PC-9 (cell line): ENCODE measurements around the gene PLSCR4. TPM values are rescaled to one million over a fixed set of nuclear protein-coding genes. Genes with fewer than 3 reads are reported as not detected.

Experiments
- BruUV-seq: library from RNA; stranded (reverse); fragments of 400-500 nt; replicated peaks from 2 replicates; lab custom pipeline; 2021; lab: Mats Ljungman, UMichigan
- CTCF ChIA-PET: fragments of 300-600 bp; sonication (Branson Sonifier 250); formaldehyde crosslinking; loops from one replicate; lab custom pipeline; 2022; ENCODE audit warnings: antibody characterized with exemption; lab: Charles Lee
- POLR2A ChIA-PET: fragments of 300-600 bp; sonication (Branson Sonifier 250); formaldehyde crosslinking; loops from one replicate; lab custom pipeline; 2022; ENCODE audit warnings: antibody characterized with exemption; ENCODE audit not compliant: unreplicated experiment; lab: Charles Lee
- DNase-seq, 2 experiments: peaks; one replicate each; pipeline versions ENCODE4 v3.0.0 to v3.0.0-alpha.2; 2015 to 2022; ENCODE audit warnings: mixed read lengths in 1 of 2
- H2AFZ ChIP-seq: fragments of 200-600 bp; sonication (generic); 2 replicates; pipeline ENCODE4 v1.8.1; 2017; ENCODE audit warnings: antibody characterized with exemption
- H3F3A ChIP-seq: fragments of 200-600 bp; sonication (generic); 2 replicates; pipeline ENCODE4 v1.8.1; 2017; ENCODE audit warnings: antibody characterized with exemption, mild to moderate bottlenecking, low read depth; ENCODE audit not compliant: insufficient read depth
- H3K27ac ChIP-seq: fragments of 200-600 bp; sonication (generic); 2 replicates; pipeline ENCODE4 v1.6.1; 2016; ENCODE audit warnings: mixed run types
- H3K27me3 ChIP-seq: fragments of 200-600 bp; sonication (generic); 2 replicates; pipeline ENCODE4 v1.6.1; 2016; ENCODE audit warnings: low read depth, mixed run types; ENCODE audit not compliant: insufficient read depth
- H3K36me3 ChIP-seq: fragments of 200-600 bp; sonication (generic); 2 replicates; pipeline ENCODE4 v1.6.1; 2016; ENCODE audit warnings: low read depth, mixed run types
- H3K4me1 ChIP-seq: fragments of 200-600 bp; sonication (generic); replicated peaks from 2 replicates; pipeline ENCODE4 v1.6.1; 2016; ENCODE audit warnings: mixed run types; ENCODE audit not compliant: insufficient read depth
- H3K4me2 ChIP-seq: fragments of 200-600 bp; sonication (generic); 2 replicates; pipeline ENCODE4 v1.6.1; 2017; ENCODE audit warnings: mixed run types
- H3K4me3 ChIP-seq: fragments of 200-600 bp; sonication (generic); 2 replicates; pipeline ENCODE4 v1.6.1; 2016; ENCODE audit warnings: mixed run types
- H3K79me2 ChIP-seq: fragments of 200-600 bp; sonication (generic); 2 replicates; pipeline ENCODE4 v1.6.1; 2017; ENCODE audit warnings: low read depth, mixed run types
- H3K9me2 ChIP-seq: fragments of 200-600 bp; sonication (generic); 2 replicates; pipeline ENCODE4 v1.8.1; 2017; ENCODE audit warnings: mild to moderate bottlenecking; ENCODE audit not compliant: insufficient read depth
- H3K9me3 ChIP-seq: fragments of 200-600 bp; sonication (generic); 2 replicates; pipeline ENCODE4 v1.8.1; 2016; ENCODE audit warnings: low read depth; ENCODE audit not compliant: insufficient read depth
- H4K20me1 ChIP-seq: fragments of 200-600 bp; sonication (generic); 2 replicates; pipeline ENCODE4 v1.8.1; 2017; ENCODE audit not compliant: insufficient read depth
- EZH2 ChIP-seq: fragments of 200-600 bp; sonication (generic); IDR thresholded peaks from 2 replicates; pipeline ENCODE4 v1.8.0; 2017; ENCODE audit warnings: antibody characterized with exemption, low read depth
- intact Hi-C: fragments of 100-400 bp; cut with micrococcal nuclease; formaldehyde crosslinking; loops from one replicate; pipeline ENCODE4 v1.10.0; 2022; ENCODE audit not compliant: unreplicated experiment
- total RNA-seq: library from RNA; stranded (reverse); gene quantifications from 2 replicates; pipeline ENCODE4 v1.2.3, GENCODE V29; 2021
- TF ChIP-seq, protein P1 (sequence below): fragments of 200-600 bp; sonication (generic); conservative IDR thresholded peaks from 2 replicates; pipeline ENCODE4 v1.6.1; 2017; ENCODE audit warnings: mixed run types, antibody characterized with exemption, mild to moderate bottlenecking, moderate library complexity

PLSCR4 gene
- total RNA-seq, 1 experiment from 2014 or later, result 8.4 TPM

DNA sequence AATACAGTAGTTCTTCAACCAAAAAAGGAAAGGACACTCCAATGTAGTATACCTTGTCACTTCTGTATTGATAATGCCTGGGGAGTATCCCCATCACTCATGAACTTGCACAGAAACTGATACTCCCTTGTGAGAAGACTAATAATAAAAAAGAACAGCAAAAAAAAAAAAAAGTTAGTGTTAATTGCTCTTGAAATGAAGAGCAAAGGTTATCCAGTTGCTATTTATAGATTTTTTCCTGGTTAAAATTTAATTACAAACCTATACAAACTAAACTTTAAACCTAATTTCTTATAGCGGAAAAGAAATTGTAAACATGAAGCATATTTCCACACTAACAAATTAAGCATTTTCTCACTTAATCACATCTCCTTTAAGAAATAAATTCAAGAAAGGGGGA, 96.6 kb downstream of the PLSCR4 start:
- intact Hi-C loops, result no loop called here
- Histone ChIP-seq H2AFZ (no peak overlapping the region), H3K79me2 (peaks cover 10% of the 10 kb centered on the region), H3K4me3 (no peak overlapping the region), H3K4me1 (peaks cover 8% of the 10 kb centered on the region), H3K36me3 (no peaks in the 10 kb centered on the region), H3K27ac (no peak overlapping the region), H3K4me2 (no peak overlapping the region), H4K20me1 (no peaks in the 10 kb centered on the region), H3K9me3 (no peaks in the 10 kb centered on the region), H3F3A (no peaks in the 10 kb centered on the region), H3K9me2 (no peaks in the 10 kb centered on the region), H3K27me3 (no peaks in the 10 kb centered on the region)
- DNase-seq, result no peak
- POLR2A ChIA-PET, result no interaction called here
- no TSS peak for BruUV-seq
- CTCF ChIA-PET, result no interaction called here
- TF ChIP-seq EZH2, result no peak

DNA sequence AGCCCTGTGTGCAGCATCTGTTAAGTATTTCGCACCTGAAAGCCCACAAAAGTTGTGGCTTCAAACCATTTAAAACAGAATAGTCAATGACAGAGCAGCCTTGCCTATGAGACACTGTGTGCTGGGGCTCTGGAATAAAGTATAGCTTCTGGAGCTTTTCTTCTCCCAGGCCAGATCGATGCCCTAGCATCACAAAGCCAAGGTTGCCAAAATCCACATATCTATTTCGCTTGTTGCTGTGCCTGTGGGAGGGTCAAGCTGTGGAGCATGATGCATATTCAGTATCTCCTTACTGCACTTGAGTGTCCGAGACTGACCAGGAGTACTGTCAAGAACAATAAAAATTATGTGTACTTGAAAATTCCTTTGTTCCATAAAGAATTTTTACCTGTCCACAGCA, 97.5 kb downstream of the PLSCR4 start:
- H3K4me2 ChIP-seq, result no peak overlapping the region
- intact Hi-C loops, result no loop called here
- no peaks in the 10 kb centered on the region for H3K36me3 ChIP-seq
- H4K20me1 ChIP-seq, result no peaks in the 10 kb centered on the region
- no peak overlapping the region for H2AFZ ChIP-seq
- no peaks in the 10 kb centered on the region for H3K9me3 ChIP-seq
- no peak for DNase-seq
- TF ChIP-seq EZH2, result no peak
- TF ChIP-seq, protein P1, sequence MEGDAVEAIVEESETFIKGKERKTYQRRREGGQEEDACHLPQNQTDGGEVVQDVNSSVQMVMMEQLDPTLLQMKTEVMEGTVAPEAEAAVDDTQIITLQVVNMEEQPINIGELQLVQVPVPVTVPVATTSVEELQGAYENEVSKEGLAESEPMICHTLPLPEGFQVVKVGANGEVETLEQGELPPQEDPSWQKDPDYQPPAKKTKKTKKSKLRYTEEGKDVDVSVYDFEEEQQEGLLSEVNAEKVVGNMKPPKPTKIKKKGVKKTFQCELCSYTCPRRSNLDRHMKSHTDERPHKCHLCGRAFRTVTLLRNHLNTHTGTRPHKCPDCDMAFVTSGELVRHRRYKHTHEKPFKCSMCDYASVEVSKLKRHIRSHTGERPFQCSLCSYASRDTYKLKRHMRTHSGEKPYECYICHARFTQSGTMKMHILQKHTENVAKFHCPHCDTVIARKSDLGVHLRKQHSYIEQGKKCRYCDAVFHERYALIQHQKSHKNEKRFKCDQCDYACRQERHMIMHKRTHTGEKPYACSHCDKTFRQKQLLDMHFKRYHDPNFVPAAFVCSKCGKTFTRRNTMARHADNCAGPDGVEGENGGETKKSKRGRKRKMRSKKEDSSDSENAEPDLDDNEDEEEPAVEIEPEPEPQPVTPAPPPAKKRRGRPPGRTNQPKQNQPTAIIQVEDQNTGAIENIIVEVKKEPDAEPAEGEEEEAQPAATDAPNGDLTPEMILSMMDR, result no peak
- no TSS peak for BruUV-seq
- H3K9me2 ChIP-seq, result no peaks in the 10 kb centered on the region
- no peaks in the 10 kb centered on the region for H3K4me1 ChIP-seq
- H3K4me3 ChIP-seq, result no peak overlapping the region
- no peaks in the 10 kb centered on the region for H3K27me3 ChIP-seq
- H3F3A ChIP-seq, result no peaks in the 10 kb centered on the region
- H3K79me2 ChIP-seq, result peaks cover 1% of the 10 kb centered on the region
- ChIA-PET POLR2A (no interaction called here), CTCF (no interaction called here)
- H3K27ac ChIP-seq, result no peak overlapping the region

DNA sequence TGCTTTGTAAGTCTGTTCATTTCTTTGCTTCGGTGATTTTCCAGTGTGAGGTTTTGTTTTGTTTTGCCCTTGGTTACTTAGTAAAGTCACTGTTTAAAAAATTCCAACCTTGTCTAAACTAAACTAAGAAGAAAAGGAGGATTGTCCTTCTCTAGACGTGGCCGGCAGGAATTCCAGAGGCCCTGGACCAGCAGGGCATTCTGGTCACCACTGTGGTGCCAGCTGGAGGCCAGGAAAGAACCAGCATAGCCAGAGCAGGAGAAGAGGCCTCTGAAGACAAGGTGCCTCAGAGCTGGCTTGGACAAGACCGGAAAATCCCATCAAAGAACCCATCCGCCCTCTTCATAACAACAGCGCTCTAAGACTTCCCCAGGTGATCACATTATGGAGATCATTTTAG, 98.1 kb downstream of the PLSCR4 start:
- Histone ChIP-seq H3K4me3 (no peak overlapping the region), H3K27me3 (no peaks in the 10 kb centered on the region), H2AFZ (no peak overlapping the region), H3K79me2 (no peaks in the 10 kb centered on the region), H3K4me2 (no peak overlapping the region), H3K27ac (no peak overlapping the region), H3K36me3 (no peaks in the 10 kb centered on the region), H3K4me1 (no peaks in the 10 kb centered on the region), H4K20me1 (no peaks in the 10 kb centered on the region), H3K9me3 (no peaks in the 10 kb centered on the region), H3K9me2 (no peaks in the 10 kb centered on the region), H3F3A (no peaks in the 10 kb centered on the region)
- CTCF ChIA-PET, result no interaction called here
- no peak for DNase-seq
- intact Hi-C loops, result no loop called here
- BruUV-seq, result no TSS peak
- TF ChIP-seq, protein P1, result no peak
- no peak for TF ChIP-seq EZH2
- POLR2A ChIA-PET, result no interaction called here

DNA sequence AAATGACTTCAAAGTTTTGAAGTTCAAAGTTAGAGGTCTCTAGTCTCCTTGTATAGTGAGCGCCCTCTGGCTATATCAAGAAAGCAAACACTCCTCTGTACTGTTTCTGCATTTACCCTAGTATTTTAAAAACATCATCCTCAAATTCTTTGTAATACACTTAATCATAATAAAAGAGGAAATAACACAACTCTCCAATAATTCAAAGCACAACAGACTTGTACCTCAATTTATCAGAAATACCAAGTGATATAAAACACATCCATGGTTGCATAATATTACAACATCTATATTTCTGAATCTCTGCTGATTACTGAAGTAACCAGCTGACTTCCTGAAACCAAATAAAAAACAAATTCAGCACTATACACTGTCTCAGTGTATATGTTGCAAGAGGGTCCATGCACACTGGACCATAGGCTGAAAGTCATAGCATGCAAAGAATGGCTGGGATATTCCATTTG, 102.4 kb downstream of the PLSCR4 start:
- TF ChIP-seq EZH2, result no peak
- TF ChIP-seq, protein P1, result no peak
- Histone ChIP-seq H3K9me3 (no peaks in the 10 kb centered on the region), H3K27ac (no peak overlapping the region), H3K36me3 (no peaks in the 10 kb centered on the region), H3K4me3 (no peak overlapping the region), H3K9me2 (no peaks in the 10 kb centered on the region), H3K4me1 (no peaks in the 10 kb centered on the region), H3K27me3 (no peaks in the 10 kb centered on the region), H3F3A (no peaks in the 10 kb centered on the region), H2AFZ (no peak overlapping the region), H4K20me1 (no peaks in the 10 kb centered on the region), H3K79me2 (no peaks in the 10 kb centered on the region), H3K4me2 (no peak overlapping the region)
- ChIA-PET POLR2A (no interaction called here), CTCF (interaction anchor here (0.6 kb wide), 1 partner anchor 36 kb away, joined by 3 read pairs; no protein-coding TSS in a partner anchor)
- intact Hi-C loops, result no loop called here
- DNase-seq, result no peak
- BruUV-seq, result no TSS peak
